GM19452 (cell line): Measurements from ENCODE around the gene LORICRIN.

ENCODE experiments used
- ATAC-seq: cut with Tn5 transposase; IDR thresholded peaks from one replicate; pipeline ENCODE4 v1.9.1; 2021; ENCODE audit not compliant: unreplicated experiment

Gene LORICRIN

DNA sequence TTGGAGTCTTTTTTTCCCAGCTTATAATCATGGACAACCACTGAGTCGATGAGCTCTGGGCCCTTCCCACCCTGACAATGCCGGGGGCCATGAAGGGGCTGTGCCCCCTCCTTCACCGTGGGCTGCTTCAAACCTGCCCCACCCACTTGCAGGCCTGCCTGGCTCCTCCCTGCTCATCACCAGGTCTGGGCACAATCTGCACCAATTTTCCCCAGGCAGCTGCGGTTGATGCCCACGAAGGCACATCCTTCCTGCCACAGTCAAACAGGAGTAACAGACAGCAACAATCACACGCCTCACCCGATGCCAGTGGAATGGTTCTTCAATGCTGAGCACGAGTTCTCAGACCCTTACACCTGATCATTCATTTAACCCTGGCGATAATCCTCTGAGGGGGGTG lies 34.4 kb downstream of the LORICRIN start:
- no peak for ATAC-seq

DNA sequence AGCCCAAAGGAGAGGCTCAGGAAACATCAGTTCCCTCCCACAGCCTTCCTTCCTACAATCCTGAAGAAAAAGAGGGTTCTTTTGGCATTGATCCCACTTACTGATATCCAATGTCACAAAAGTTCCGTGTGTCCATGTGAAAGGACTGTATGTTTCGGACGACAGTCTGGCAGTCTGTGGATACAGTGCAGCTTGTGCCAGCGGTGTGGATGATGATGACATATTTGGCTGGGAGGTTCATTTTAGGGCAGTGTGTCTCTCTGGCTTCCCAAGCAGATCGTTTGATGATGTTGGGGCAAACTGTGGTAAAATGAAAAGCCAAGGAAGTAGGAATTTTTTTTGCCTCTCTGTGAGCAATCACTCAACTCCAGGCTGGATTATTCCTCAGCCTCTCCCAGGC lies 42.8 kb downstream of the LORICRIN start:
- no peak for ATAC-seq

DNA sequence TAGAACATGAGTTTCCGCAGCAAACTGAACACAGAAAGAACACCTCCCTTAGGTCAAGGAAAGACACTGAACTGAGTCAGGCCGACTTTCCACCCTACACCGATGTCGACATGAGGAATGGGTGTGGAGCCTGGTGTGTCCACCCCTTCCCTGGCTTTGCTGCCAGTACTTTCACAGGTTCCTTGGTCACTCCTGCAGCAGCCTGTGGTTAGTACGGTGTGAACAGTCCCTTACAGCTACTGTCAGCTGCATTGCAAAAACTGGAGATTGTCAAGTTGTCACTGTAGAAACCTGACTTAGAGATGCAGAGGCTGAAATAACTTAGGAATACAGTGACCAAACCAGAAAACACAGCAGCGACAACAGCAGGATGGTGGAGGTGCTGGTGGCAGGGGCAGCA lies 46.2 kb downstream of the LORICRIN start:
- ATAC-seq: no peak

DNA sequence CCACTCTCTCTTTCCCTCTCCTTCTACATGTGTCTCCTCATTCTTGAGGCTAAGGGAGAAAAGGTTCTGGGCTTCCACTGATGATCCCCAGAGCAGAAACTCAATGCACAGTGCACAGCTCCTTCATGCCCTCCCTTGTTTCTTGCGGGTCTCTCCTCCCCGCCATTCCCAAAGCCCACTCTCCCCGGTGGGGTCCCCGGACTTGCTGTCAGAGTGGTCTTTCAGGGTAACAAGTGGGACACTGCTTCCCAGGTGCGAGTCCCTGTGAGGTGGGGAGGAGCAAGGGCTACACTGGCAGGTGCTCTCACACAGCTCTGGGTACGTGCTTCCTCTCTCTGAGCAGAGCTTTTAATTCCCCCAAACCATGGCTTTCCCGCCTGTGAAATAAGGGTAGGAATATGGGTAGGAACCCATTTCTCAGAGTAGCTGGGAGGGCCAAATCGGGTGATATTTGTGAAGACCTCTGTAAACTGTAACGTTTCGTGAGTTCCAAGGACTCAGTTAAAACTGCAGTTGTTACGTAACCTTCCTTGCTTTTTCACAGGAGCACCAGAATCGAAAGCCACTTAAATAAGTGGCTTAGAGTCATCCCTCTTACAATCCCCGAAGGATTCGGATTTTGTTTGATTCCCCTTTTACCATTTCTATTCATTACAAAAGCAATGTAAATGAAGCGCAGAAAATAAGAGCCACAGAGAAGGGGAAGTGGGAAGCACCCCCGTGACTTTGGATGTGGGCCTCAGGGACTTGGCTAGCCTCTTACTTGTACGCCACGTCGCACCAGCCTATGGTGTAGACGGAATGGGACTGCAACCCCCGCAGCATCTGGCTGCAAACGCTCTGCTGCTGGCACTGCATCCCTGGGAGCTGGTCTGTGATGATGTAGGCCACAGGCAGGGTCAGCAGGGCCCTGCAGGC lies 47.1 kb downstream of the LORICRIN start:
- ATAC-seq: no peak

DNA sequence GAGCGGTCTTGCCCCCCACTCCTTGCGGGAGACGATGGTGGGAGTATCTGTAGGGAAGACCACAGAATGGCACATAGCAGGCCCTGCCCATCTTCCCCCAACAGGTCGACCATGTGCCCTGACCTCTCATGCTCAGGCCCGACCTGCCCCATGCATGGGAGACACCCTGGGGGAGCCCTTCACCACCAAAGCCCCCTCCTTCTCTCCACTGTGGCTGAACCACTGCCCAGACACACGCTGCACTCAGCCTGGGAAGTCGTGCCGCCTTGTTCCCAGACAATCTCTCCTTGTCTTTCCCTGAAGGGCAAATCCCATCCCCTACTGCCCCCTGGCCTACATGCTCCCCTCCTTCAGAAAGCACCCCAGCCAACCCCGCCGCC lies 47.7 kb downstream of the LORICRIN start:
- no peak for ATAC-seq

DNA sequence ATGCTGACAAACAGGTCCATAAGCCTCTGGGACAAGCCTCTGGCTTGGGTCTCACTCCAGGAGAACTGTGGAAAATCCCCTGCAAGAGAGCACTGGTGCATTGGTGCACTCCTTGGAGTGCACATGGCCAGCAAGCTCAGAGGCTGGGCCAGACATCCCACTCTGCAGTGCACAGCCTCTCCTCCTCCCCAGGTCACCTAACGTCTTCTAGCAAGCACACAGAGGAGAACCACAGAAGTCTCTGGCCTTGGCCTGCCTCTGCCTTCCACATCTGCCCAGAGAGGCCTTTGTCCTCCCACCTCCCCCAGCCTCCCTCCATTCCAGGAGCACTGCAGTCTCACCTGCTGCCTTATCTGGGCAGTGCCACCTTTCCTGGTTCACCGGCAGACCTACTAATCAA lies 49.1 kb downstream of the LORICRIN start:
- ATAC-seq: no peak

DNA sequence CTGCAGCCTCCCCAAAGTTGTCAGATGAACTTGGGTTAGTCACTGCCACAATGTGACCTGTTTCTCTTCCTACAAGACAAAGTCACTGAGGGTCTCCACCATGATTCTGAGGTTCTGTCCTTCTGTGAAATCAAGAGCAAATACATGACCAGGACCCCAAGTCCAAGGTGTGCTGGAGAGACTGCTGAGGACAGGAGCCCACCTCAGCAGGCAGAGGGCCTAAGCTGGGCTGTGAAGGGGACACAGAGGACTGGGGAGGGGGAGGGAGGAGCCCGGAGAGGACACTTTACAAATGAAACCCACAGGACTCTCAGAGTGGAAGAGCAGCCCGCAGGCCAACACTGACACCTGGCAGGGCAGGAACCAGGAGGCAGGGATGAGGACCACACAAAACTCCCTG lies 50.0 kb downstream of the LORICRIN start:
- ATAC-seq: no peak

DNA sequence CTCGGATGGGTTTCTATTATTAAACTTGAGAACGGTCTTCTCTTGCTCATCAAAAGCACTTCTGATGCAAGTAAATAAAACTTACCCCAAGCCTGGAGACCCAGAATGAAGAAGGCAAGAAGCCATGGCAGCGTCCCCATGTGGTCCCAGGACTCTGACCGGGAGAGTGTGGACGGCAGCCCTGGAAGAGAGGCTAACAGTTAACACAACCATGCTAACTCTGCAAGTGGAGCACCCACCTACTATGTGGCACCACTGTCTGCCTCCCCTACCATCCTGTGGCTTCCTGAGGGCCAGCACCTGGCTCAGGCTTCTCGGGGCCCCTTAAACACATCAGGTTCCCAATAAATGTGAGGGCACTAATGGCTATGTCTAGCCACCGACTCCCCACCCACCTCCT lies 51.0 kb downstream of the LORICRIN start:
- ATAC-seq: no peak
